ENCODE data around the gene SSUH2.
A peak's percentile ranks its signal among the peaks of the same experiment; 100 is the strongest.

SSUH2 gene

DNA sequence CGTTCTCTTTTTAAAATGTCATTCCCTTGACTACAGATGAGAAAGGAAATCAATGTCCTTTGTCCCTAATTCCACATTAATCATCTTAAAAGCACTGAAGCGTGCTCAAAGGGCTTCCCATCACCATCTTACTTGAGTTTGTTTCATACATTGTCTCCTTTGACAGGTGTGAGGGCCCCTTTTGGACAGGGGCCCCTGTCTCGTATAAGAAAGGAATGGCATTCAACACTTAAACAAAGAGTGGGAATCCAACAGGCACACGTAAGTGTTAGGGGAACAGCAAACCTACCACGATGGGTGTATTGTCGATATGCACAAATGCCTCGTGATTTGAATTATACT is 5.0 kb downstream of the SSUH2 start:
- DNase-seq, result no peak

DNA sequence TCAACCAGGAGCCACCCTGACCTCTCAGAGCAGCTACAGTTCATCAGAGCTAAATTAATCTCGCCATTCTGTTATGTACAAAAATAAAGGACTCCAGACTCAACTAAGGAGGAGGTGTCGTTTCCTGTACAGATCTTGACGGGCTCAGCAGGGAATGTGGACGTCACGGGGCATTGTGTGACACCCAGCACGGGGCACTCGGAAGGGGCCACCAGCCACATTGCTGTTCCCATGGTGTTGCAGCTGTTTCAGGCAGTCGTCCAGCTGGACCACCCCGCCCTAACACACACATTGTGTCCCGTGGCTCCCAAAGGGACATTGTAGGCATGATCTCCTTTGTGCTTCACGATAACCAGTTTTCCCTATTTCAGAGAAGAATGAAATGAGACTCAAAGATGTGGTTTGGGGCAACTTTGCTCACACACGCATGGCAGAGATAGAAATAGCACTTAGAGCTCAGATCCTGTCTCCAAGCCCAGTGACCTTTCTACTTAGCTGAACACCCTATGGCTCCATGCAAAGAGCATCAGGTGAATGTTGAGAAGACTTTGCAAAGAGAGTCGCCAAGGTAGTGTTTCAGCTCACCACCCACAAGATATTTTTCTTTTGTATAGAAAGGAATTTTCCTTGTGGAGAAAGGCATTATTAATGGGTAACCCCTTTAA is 5.5 kb downstream of the SSUH2 start:
- DNase-seq, result no peak

DNA sequence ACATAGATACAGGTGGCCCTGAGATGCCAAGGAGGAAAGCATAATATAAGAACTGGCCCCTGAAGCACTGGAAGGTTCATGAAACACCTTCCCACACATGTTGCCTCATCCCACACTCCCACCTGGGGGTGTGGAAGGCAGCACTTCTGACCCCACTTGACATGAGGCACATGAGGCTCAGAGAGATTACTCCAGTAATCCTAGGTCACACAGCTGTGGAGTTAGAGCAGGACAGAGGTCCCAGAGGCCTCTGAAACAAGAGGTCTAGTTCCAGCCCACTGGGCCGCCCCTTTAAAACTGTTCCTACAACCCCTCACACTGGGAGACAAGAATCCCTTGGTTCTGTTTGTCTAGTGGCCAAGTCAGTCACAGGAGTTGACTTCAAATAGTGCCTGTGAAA is 7.2 kb downstream of the SSUH2 start:
- DNase-seq, result no peak

DNA sequence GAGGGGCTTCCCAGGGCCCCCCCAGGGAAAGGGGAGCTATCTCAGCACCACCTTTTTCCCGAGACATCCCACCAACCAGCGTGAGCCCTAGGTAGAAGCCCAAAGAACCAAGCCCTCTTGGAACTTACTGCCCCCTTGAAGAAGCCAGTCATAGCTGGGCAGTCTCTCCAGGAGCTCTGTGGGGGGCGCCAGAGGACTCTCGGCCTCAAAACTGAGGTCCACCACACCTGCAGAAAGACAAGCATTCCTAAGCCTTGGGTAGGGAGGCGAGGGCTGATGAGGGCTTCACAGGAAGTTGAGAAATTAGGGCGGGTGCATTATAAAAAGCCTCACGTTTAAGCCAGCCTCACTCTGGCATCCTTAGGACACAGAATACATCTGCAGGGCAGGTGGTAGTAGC is 9.0 kb downstream of the SSUH2 start:
- no peak for DNase-seq

GRCh38 chr3:8635125-8635524 is 9.5 kb downstream of the SSUH2 start:
- no peak for DNase-seq

GRCh38 chr3:8632402-8633237 is 12.0 kb downstream of the SSUH2 start:
- no peak for DNase-seq

- DNase-seq, result no peak
Observed at GRCh38 chr3:8631661-8632060, 12.9 kb downstream of the SSUH2 start.

GRCh38 chr3:8629151-8630021 is 15.2 kb downstream of the SSUH2 start:
- DNase-seq, result peak; percentile 65 to 73

- DNase-seq, result no peak
Observed at GRCh38 chr3:8627949-8628348, 16.6 kb downstream of the SSUH2 start.

DNA sequence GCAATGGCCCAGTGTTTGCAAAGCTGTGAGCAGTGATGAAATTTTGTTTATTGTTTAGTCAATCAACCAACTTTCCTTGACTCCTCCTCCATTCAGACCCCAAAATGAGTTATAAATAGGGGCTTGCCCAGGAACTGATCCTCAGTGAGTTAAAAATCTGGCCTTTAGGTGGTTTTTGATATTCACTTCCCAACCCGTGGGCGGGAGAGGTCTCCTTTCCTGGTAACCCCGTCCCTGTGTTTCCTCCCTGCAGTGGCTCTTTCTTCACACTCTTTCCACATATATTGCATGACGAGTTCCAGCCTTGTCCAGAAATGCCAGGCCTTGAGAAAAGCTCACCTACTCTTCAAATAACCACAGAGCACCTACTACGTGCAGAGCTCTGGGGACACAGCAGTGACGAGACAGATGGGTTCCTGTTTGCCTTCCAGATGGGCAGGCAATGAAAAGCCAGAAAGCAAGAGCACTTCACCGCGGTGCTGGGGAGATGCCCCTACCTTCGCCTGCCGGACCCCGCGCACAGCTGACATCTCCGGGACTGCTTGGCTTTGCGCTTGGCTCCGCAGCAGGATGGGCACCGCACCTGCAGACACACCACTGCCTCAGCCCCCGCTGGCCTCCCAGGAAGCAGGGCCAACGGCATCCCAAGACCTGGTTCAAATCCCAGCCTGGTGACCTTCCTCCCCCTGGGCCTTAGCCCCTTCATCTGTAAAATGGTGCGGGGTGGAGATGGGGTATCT is 17.2 kb downstream of the SSUH2 start:
- DNase-seq, result no peak

DNA sequence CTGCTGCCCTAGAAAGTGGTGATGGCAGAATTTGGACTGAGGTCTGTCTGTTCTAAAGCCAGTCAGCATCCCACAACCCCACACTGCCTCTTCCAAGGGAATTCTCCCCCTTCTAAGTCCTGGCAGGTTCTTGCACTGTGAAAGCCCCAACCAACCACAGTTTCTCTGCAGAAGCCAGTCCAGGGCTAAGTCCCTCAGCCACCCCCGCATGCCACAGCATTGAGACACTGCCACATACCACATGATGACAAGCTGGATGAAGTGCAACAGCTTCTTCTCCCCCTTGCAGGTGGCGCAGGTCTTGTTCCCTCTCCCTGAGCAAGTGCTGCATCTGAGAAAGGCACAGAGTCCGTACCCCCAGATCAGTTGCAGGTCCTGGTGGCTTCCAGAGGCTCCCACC is 18.6 kb downstream of the SSUH2 start:
- DNase-seq, result no peak

DNA sequence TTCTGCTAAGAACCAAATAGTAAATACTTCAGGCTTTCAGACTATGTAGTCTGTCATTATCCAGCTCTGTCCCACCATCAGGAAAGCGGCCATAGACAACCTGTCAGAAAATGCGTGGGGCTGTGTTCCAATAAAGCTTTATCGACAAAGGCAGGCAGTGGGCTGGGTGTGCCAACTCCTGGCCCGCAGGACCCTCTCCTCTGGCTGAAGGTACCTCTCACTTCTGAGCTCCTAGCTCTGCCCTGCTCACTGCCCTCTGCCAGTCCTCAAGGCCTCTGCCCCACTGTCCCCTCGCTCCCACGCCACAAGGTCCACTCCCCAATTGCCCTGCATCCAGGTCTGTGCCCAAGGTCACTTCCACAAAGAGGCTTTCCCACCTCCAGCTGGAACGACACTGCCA is 20.0 kb downstream of the SSUH2 start:
- DNase-seq, result no peak

DNA sequence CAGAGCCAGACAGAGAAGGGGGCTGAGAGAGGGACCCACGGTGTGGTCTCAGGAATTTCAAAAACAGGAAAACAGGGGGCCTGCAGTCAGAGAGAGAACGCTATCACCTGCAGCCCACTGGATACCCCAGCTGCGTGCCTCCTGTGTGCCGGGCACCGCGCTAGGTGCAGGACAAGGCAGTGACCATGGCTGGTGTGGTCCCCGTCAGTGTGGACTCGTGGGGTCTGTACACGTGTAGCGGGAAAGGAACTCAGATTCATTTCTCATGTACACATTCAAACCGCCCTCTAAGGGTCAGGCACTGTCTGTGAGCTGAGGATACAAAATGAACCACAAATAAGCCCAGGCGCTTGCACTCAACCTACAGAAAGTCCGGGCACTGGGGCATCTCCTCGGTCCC is 20.9 kb downstream of the SSUH2 start:
- no peak for DNase-seq

- peak; percentile 58 to 61 for DNase-seq
Observed at GRCh38 chr3:8622873-8623691, 21.5 kb downstream of the SSUH2 start.

GRCh38 chr3:8621872-8622271 is 22.7 kb downstream of the SSUH2 start:
- DNase-seq, result no peak

- DNase-seq, result no peak
Observed at GRCh38 chr3:8621141-8621540, 23.5 kb downstream of the SSUH2 start.

GRCh38 chr3:8619548-8619947 is 25.1 kb downstream of the SSUH2 start:
- no peak for DNase-seq

DNA sequence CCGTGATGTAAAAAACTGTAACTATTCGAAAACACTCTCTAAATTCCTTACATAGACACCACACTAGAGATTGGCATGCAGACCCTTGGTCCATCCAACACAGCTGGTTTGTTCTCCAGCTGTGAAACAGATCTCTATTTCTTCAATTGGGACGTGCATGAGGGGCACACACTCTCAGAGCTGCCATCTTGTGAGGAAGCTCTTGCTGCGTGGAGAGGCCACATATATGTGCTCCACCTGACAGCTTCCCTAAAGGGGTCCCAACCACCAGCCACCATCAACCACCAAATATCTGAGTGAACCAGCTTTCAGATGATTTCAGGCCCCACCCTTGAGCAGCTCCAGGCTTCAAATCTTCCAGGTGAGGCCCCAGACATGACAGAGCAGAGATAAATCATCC is 25.6 kb downstream of the SSUH2 start:
- DNase-seq, result no peak

- DNase-seq, result no peak
Observed at GRCh38 chr3:8617921-8618320, 26.7 kb downstream of the SSUH2 start.

DNA sequence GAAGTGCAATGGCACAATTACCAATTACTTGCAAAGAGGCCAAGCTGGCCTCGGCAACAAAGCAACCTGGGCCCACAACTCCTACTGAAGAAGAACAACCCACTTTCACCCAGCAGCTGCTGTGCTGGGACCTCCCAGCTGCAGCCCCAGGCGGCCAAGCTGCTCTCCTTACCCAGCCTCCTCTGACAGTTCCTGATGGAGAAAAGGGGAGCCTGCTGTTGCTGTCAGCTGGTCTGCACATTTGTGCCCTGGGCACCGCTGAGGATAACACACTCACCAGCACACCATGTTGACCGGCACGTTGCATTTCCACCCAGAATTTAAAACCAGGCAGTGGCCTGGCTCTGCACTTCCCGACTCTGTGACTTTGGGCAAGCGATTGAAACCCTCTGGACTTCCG is 33.6 kb downstream of the SSUH2 start:
- no peak for DNase-seq

- no peak for DNase-seq
Observed at GRCh38 chr3:8608791-8609467, 35.7 kb downstream of the SSUH2 start.

All from activated CD4-positive, alpha-beta T cell treated with anti-CD3 and anti-CD28 coated beads, Interleukin-2, amount 50 U/mL, for 48 hours (primary cell).